Tibial nerve (tissue), 4 donors: Measurements from ENCODE around the gene RPS25. TPM values are rescaled to one million over a fixed set of nuclear protein-coding genes. Genes with fewer than 3 reads are reported as not detected.
"Not testable (repeated sequence)": the region's sequence is repeated elsewhere in the genome, so short reads cannot be mapped to it uniquely, and the experiment has no call there.

Experiments
- DNase-seq, 2 donors: peaks; one replicate each; pipeline ENCODE4 v3.0.0-alpha.2; 2019; ENCODE audit warnings: low spot score in 2 of 2
- H3K27ac ChIP-seq, 4 donors: fragments of 200-600 bp; sonication (generic) in 3 of 4; one replicate each; pipeline ENCODE4 v1.5.1; 2017 to 2019; ENCODE audit warnings: mild to moderate bottlenecking in 1 of 4
- H3K27me3 ChIP-seq, 2 donors: fragments of 200-600 bp; sonication (generic) in 1 of 2; one replicate each; pipeline versions ENCODE4 v1.5.1 to v1.6.0; 2017 to 2019
- H3K36me3 ChIP-seq, 3 donors: fragments of 200-600 bp; sonication (generic); one replicate each; pipeline ENCODE4 v1.5.1; 2018 to 2019
- H3K4me1 ChIP-seq, 4 donors: fragments of 200-600 bp; sonication (generic) in 3 of 4; one replicate each; pipeline ENCODE4 v1.5.1; 2017 to 2019
- H3K4me3 ChIP-seq, 4 donors: fragments of 200-600 bp; sonication (generic) in 3 of 4; one replicate each; pipeline ENCODE4 v1.5.1; 2017 to 2019; ENCODE audit warnings: mild to moderate bottlenecking in 1 of 4, moderate library complexity in 1 of 4
- H3K9me3 ChIP-seq, 4 donors: fragments of 200-600 bp; sonication (generic) in 3 of 4; one replicate each; pipeline ENCODE4 v1.5.1; 2017 to 2019
- EP300 ChIP-seq, 2 donors: sonication (generic); formaldehyde crosslinking; IDR thresholded peaks; one replicate each; pipeline ENCODE4 v1.6.1; 2017; ENCODE audit warnings: antibody characterized with exemption in 2 of 2, mild to moderate bottlenecking in 1 of 2
- POLR2A ChIP-seq, 2 donors: fragments of 450-650 bp; IDR thresholded peaks; one replicate each; pipeline ENCODE4 v1.6.1; 2017; ENCODE audit warnings: antibody characterized with exemption in 2 of 2, mild to moderate bottlenecking in 2 of 2, moderate library complexity in 2 of 2
- WGBS, 2 donors: methylation state at CpG; one replicate each; pipeline ENCODE4 v1.1.5; 2018; 5-methylcytosine and 5-hydroxymethylcytosine counted together
- total RNA-seq, 4 donors: library from RNA; depleted of rRNA; stranded (reverse); fragments of >200 nt; gene quantifications; one replicate each; pipeline ENCODE4 v1.1.0, GENCODE V29; 2016
- TF ChIP-seq, protein P1 (sequence below), 5 experiments: fragments of 200-600 bp in 3 of 5; fragments of 450-650 bp in 2 of 5; sonication (generic) in 3 of 5; IDR thresholded peaks; one replicate each; pipeline ENCODE4 v1.5.1; 2016 to 2019; ENCODE audit warnings: antibody characterized with exemption in 5 of 5, mild to moderate bottlenecking in 3 of 5, moderate library complexity in 2 of 5

RPS25 gene
- total RNA-seq, 4 donors from 2014 or later: 1,034 to 1,871 (median 1,524) TPM

DNA sequence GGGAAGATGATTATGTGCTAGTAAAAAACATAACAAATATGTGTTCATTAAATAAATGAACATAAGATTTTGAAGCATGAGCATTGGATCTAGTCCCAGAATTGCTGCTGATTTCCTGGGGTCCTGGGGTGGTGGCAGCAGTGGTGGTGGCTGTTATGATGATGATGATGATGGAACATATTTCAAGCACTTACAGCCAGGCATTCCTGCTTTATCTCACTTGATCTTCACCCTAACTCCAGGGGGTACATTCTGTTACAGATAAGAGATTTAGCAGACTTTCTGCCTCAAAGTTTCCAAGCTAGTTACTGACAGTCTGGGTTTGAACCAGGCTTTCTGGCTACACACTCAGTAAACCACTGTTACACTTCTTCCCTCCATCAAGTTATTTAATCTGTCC is 5.6 kb upstream of the RPS25 start:
- Histone ChIP-seq H3K4me3 (no peak overlapping the region), H3K9me3 (no peaks in the 10 kb centered on the region), H3K36me3 (peaks cover 0 to 66% (median 8%) of the 10 kb centered on the region in 3 donors), H3K27ac (peak overlapping the region in 1 of 4 donors; percentile 44), H3K27me3 (no peaks in the 10 kb centered on the region), H3K4me1 (peaks cover 0 to 59% (median 21%) of the 10 kb centered on the region in 4 donors)
- TF ChIP-seq POLR2A (IDR thresholded peaks at IDR 0.05) (no peak), EP300 (IDR thresholded peaks at IDR 0.05) (no peak)
- TF ChIP-seq, protein P1, sequence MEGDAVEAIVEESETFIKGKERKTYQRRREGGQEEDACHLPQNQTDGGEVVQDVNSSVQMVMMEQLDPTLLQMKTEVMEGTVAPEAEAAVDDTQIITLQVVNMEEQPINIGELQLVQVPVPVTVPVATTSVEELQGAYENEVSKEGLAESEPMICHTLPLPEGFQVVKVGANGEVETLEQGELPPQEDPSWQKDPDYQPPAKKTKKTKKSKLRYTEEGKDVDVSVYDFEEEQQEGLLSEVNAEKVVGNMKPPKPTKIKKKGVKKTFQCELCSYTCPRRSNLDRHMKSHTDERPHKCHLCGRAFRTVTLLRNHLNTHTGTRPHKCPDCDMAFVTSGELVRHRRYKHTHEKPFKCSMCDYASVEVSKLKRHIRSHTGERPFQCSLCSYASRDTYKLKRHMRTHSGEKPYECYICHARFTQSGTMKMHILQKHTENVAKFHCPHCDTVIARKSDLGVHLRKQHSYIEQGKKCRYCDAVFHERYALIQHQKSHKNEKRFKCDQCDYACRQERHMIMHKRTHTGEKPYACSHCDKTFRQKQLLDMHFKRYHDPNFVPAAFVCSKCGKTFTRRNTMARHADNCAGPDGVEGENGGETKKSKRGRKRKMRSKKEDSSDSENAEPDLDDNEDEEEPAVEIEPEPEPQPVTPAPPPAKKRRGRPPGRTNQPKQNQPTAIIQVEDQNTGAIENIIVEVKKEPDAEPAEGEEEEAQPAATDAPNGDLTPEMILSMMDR (IDR thresholded peaks at IDR 0.05): no peak
- DNase-seq: no peak

GRCh38 chr11:119021631-119022030 is 3.5 kb upstream of the RPS25 start:
- no peak overlapping the region for H3K27ac ChIP-seq
- no peak for DNase-seq
- H3K27me3 ChIP-seq: no peaks in the 10 kb centered on the region
- H3K4me1 ChIP-seq: peaks cover 0 to 47% (median 25%) of the 10 kb centered on the region in 4 donors
- TF ChIP-seq, protein P1 (IDR thresholded peaks at IDR 0.05): no peak
- no peak for TF ChIP-seq POLR2A (IDR thresholded peaks at IDR 0.05)
- WGBS, 2 donors: 85 to 87% methylated on average over 5 of the region's 5 CpGs
- peaks cover 0 to 63% (median 9%) of the 10 kb centered on the region in 3 donors for H3K36me3 ChIP-seq
- no peak overlapping the region for H3K4me3 ChIP-seq
- no peaks in the 10 kb centered on the region for H3K9me3 ChIP-seq

DNA sequence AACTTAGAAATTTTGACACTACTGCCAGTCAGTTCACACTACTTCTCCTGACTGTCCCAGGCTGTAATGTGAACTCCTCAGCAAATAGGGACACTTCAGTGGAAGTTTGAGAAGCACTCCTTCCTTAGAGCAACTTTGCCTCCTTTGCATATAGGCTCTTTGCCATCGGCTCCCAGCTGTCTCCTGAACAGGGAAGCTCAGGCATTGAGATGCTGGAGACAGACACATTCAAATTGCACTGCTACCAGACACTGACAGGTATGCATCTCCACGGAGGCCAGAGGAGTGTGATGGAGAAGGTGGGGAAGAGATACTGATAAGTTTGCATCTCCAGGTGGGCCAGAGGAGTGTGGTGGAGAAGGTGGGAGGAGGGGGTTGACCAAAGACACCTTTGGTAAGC is 1.9 kb upstream of the RPS25 start:
- H3K27ac ChIP-seq: peak overlapping the region in 2 of 4 donors; percentile 97
- H3K36me3 ChIP-seq: peaks cover 0 to 63% (median 25%) of the 10 kb centered on the region in 3 donors

GRCh38 chr11:119017377-119017776 is 766 bp downstream of the RPS25 start:
- H3K27ac ChIP-seq: peak overlapping the region; percentile 85 to 97 (median 94)
- peaks cover 5 to 61% (median 39%) of the 10 kb centered on the region in 3 donors for H3K36me3 ChIP-seq
- 3 to 4% methylated on average over 10 of the region's 10 CpGs for WGBS, 2 donors
- peak overlapping the region; percentile 76 to 100 (median 94) for H3K4me3 ChIP-seq
- not testable (repeated sequence) for H3K9me3 ChIP-seq, H3K27me3 ChIP-seq, DNase-seq
- H3K4me1 ChIP-seq: peaks cover 0 to 54% (median 29%) of the 10 kb centered on the region in 4 donors

More for the DNA sequence above, 1.9 kb upstream of the RPS25 start:
- peak overlapping the region in 3 of 4 donors; percentile 89 to 100 (median 98) for H3K4me3 ChIP-seq
- no peaks in the 10 kb centered on the region for H3K9me3 ChIP-seq
- DNase-seq: no peak
- no peaks in the 10 kb centered on the region for H3K27me3 ChIP-seq
- no peak for TF ChIP-seq POLR2A (IDR thresholded peaks at IDR 0.05)
- TF ChIP-seq EP300 (IDR thresholded peaks at IDR 0.05): no peak
- TF ChIP-seq, protein P1 (IDR thresholded peaks at IDR 0.05): no peak
- peaks cover 0 to 58% (median 32%) of the 10 kb centered on the region in 4 donors for H3K4me1 ChIP-seq
- WGBS, 2 donors: 40 to 54% methylated on average over 2 of the region's 2 CpGs

- TF ChIP-seq POLR2A (IDR thresholded peaks at IDR 0.05) (no peak), EP300 (IDR thresholded peaks at IDR 0.05) (no peak)
- TF ChIP-seq, protein P1 (IDR thresholded peaks at IDR 0.05): no peak
- no peak overlapping the region for H3K4me3 ChIP-seq
These were observed 1.7 kb downstream of the RPS25 start for GRCh38 chr11:119016216-119017009.

More at GRCh38 chr11:119016216-119017009, 1.7 kb downstream of the RPS25 start:
- H3K4me1 ChIP-seq: peaks cover 0 to 48% (median 28%) of the 10 kb centered on the region in 4 donors
- H3K27ac ChIP-seq: peak overlapping the region in 2 of 4 donors; percentile 97
- H3K36me3 ChIP-seq: peaks cover 5 to 61% (median 40%) of the 10 kb centered on the region in 3 donors
- H3K9me3 ChIP-seq: no peaks in the 10 kb centered on the region
- WGBS, 2 donors: 74 to 77% methylated on average over 14 of the region's 14 CpGs
- no peaks in the 10 kb centered on the region for H3K27me3 ChIP-seq
- no peak for DNase-seq
